HFFc6 (cell line): ENCODE results near the gene MRPL2. TPM values are rescaled to one million over a fixed set of nuclear protein-coding genes. Genes with fewer than 3 reads are reported as not detected.

Source experiments
- DNase-seq: peaks from one replicate; pipeline ENCODE4 v3.0.0-alpha.2; 2018
- H3K27ac Mint-ChIP-seq: 2 replicates; pipeline ENCODE4 v1.8.0; 2020; ENCODE audit warnings: mild to moderate bottlenecking, mixed read lengths
- H3K27me3 Mint-ChIP-seq: 2 replicates; pipeline ENCODE4 v1.8.0; 2021; ENCODE audit warnings: mild to moderate bottlenecking, moderate library complexity, mixed read lengths; ENCODE audit not compliant: insufficient read depth
- H3K36me3 Mint-ChIP-seq: 2 replicates; pipeline ENCODE4 v1.8.0; 2021; ENCODE audit warnings: low read depth, mixed read lengths
- H3K4me1 Mint-ChIP-seq: 2 replicates; pipeline ENCODE4 v1.8.0; 2020; ENCODE audit warnings: low read depth, mixed read lengths
- H3K4me3 Mint-ChIP-seq: 2 replicates; pipeline ENCODE4 v1.8.0; 2020; ENCODE audit warnings: mild to moderate bottlenecking, moderate library complexity, mixed read lengths
- H3K9me3 Mint-ChIP-seq: 2 replicates; pipeline ENCODE4 v1.8.0; 2020; ENCODE audit warnings: mild to moderate bottlenecking, mixed read lengths
- total RNA-seq, 6 experiments: library from RNA; stranded (reverse); fragmentation: NEBNext Ultra II Directional; extraction: Animal tissue kit (Norgen Biotek cat#: 25700); gene quantifications; 2 replicates in 1 of 6; 3 replicates in 5 of 6; pipeline ENCODE4 v1.2.3, GENCODE V29; 2021
- TF ChIP-seq, protein P1 (sequence below): fragments of 200-600 bp; sonication (generic); IDR thresholded peaks from 2 replicates; pipeline ENCODE4 v1.5.0; 2021; ENCODE audit warnings: antibody characterized with exemption, mild to moderate bottlenecking

MRPL2 gene
- total RNA-seq, 6 experiments from 2014 or later: 52.6 to 62.9 (median 58.7) TPM

DNA sequence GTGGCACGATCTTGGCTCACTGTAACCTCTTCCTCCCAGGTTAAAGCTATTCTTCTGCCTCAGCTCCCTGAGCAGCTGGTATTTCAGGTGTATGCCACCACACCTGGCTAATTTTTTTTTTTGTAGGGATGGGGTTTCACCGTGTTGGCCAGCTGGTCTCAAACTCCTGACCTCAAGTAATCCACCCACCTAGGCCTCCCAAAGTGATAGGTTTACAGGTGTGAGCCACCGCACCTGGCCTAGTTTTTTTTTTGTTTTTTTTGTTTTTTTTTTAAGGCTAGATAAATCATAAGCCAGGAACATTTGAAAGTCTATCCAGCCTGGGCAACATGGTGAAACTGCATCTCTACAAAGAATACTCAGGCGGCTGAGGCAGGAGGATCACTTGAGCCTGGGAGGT is 26.9 kb downstream of the MRPL2 start:
- no peaks in the 10 kb centered on the region for H3K4me1 Mint-ChIP-seq
- TF ChIP-seq, protein P1, sequence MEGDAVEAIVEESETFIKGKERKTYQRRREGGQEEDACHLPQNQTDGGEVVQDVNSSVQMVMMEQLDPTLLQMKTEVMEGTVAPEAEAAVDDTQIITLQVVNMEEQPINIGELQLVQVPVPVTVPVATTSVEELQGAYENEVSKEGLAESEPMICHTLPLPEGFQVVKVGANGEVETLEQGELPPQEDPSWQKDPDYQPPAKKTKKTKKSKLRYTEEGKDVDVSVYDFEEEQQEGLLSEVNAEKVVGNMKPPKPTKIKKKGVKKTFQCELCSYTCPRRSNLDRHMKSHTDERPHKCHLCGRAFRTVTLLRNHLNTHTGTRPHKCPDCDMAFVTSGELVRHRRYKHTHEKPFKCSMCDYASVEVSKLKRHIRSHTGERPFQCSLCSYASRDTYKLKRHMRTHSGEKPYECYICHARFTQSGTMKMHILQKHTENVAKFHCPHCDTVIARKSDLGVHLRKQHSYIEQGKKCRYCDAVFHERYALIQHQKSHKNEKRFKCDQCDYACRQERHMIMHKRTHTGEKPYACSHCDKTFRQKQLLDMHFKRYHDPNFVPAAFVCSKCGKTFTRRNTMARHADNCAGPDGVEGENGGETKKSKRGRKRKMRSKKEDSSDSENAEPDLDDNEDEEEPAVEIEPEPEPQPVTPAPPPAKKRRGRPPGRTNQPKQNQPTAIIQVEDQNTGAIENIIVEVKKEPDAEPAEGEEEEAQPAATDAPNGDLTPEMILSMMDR: no peak
- peaks cover 2% of the 10 kb centered on the region; the same call in 1 of the 2 replicates for H3K27me3 Mint-ChIP-seq
- DNase-seq: no peak
- H3K27ac Mint-ChIP-seq: no peak overlapping the region
- peaks cover 25% of the 10 kb centered on the region for H3K36me3 Mint-ChIP-seq
- H3K9me3 Mint-ChIP-seq: no peaks in the 10 kb centered on the region
- no peak overlapping the region for H3K4me3 Mint-ChIP-seq

DNA sequence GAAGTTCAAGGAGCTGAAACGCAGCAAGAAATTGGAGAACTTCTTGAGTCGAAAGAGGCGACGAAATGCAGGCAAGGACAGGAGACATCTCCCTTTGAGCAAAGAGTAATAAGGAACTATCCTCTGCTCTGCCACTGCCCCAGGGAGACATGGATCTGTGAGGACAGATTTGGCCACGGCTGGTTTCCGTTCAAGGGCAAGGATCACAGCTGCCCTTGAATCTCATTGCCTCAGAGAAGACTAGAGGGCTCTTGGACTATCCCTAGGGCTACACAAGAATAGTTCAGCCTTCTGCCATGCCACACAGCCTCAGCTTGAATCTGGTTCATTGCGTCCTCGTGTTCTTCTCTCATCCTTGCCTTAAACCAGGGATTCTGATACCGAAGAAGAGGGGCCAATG is 30.1 kb downstream of the MRPL2 start:
- Mint-ChIP-seq H3K9me3 (no peaks in the 10 kb centered on the region), H3K36me3 (peaks cover 34% of the 10 kb centered on the region), H3K4me3 (no peak overlapping the region), H3K27me3 (0 out of 2 replicates have a peak, but pooled peaks cover 2% of the 10 kb centered on the region), H3K27ac (no peak overlapping the region), H3K4me1 (peaks cover 6% of the 10 kb centered on the region)
- DNase-seq: no peak
- TF ChIP-seq, protein P1: no peak

DNA sequence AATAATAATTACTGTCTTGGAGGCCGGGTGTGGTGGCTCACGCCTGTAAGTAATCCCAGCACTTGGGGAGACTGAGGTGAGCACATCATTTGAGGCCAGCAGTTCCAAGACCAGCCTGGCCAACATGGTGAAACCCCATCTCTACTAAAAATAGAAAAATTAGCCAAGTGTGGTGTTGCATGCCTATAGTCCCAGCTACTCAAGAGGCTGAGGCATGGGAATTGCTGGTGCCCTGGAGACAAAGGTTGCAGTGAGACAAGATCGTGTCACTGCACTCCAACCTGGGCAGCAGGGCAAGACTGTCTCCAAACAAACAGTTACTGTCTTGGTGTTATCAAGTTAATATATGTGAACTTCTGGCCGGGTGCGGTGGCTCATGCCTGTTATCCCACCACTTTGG is 32.9 kb downstream of the MRPL2 start:
- H3K4me3 Mint-ChIP-seq: no peak overlapping the region
- H3K9me3 Mint-ChIP-seq: no peaks in the 10 kb centered on the region
- DNase-seq: no peak
- no peaks in the 10 kb centered on the region; the same call in 1 of the 2 replicates for H3K27me3 Mint-ChIP-seq
- TF ChIP-seq, protein P1: no peak
- H3K27ac Mint-ChIP-seq: no peak overlapping the region
- H3K4me1 Mint-ChIP-seq: peaks cover 10% of the 10 kb centered on the region
- H3K36me3 Mint-ChIP-seq: peaks cover 27% of the 10 kb centered on the region

DNA sequence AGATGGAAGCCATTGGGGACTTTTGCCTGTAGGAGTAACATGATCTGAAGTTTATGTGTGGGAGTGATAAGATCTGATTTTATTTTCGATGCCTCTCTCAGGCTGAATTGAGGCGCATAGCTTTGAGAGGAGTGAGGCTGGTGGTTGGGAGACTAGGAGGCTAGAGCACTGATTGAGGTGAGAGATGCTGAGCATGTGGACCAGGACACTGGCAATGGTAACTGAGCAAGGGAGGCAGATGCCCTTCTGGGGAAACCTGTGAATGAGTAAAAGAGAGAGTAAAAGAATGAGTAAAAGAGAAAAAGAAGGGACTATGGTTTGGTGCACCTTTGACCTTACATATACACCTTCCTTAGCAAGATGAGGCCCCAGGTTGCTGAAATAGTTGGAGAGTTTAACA is 34.8 kb downstream of the MRPL2 start:
- no peak for DNase-seq
- H3K36me3 Mint-ChIP-seq: peaks cover 27% of the 10 kb centered on the region
- H3K9me3 Mint-ChIP-seq: no peaks in the 10 kb centered on the region
- TF ChIP-seq, protein P1: no peak
- H3K27ac Mint-ChIP-seq: peak overlapping the region; percentile 42
- H3K4me1 Mint-ChIP-seq: peaks cover 22% of the 10 kb centered on the region
- peak overlapping the region; percentile 27 for H3K4me3 Mint-ChIP-seq
- H3K27me3 Mint-ChIP-seq: no peaks in the 10 kb centered on the region; the same call in 1 of the 2 replicates

DNA sequence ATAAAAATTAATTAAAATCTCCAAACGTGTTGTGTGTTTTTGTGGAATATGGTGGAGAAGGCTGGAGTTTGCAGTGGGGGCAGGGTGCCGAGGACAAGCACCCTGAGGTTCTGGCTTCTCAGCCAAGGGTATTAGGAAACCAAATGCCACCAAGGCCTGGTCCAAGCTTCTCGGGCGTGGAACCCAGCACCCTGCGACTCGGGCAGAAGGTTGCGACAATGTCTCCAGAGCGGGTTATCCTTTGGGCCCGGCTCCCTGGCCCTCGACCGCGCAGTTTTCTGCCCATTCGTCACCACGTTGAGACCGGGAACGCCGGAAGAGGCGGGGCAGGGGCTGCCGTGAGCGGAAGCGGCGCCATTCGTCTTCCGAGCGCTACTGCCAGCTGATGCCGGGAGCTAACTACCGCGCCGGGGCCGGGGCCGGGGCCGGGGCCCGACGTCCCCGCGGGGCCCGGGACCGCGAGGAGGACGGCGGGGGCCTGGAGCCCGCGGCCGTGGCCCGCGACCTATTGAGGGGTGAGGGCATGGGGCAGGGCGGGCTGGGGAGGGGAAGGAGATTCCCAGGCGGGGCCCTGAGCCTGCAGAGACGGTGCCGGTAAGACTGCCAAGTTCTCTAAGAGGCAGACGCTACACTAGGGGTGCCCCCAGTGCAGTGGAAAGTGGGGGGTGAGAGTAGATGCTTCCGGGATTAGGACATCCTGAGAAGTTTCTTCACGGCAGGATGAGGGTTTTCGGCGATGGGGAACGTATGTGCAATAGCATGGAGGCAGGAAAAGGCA is 37.8 kb downstream of the MRPL2 start, which contains the start of gene RRP36:
Gene RRP36 (plus strand): TSS at position 354 of the 778 bp plus-strand sequence. CDS start 32 bp downstream, at position 386.
- H3K27ac Mint-ChIP-seq: peak within 1 kb of the TSS; percentile 94
- H3K9me3 Mint-ChIP-seq: no peaks in the 10 kb centered on the region
- peaks cover 33% of the 10 kb centered on the region for H3K4me1 Mint-ChIP-seq
- peaks cover 30% of the 10 kb centered on the region for H3K36me3 Mint-ChIP-seq
- peak; percentile 66 for DNase-seq
- no peaks in the 10 kb centered on the region; the same call in 1 of the 2 replicates for H3K27me3 Mint-ChIP-seq
- TF ChIP-seq, protein P1: no peak
- peak within 1 kb of the TSS; percentile 100 for H3K4me3 Mint-ChIP-seq
